Measurements from ENCODE around the gene DYNLRB2.

DYNLRB2 gene

GRCh38 chr16:80569440-80570105, 28.8 kb downstream of the DYNLRB2 start:
- no peaks in the 10 kb centered on the region for H3K27me3 ChIP-seq (ENCODE audit: insufficient read depth, low read depth, severe bottlenecking)
- no peak for TF ChIP-seq CTCF (IDR thresholded peaks at IDR 0.05; ENCODE audit: low read depth, low read length)
- H3K9me3 ChIP-seq (ENCODE audit: severe bottlenecking) = no peaks in the 10 kb centered on the region
- H3K4me3 ChIP-seq (ENCODE audit: low read depth, low read length) = no peak overlapping the region
- no peaks in the 10 kb centered on the region for H3K36me3 ChIP-seq
- no peak overlapping the region for H3K27ac ChIP-seq
- DNase-seq = no peak

GRCh38 chr16:80570106-80570478, 29.3 kb downstream of the DYNLRB2 start:
- H3K9me3 ChIP-seq (ENCODE audit: severe bottlenecking) = no peaks in the 10 kb centered on the region
- no peak for DNase-seq
- H3K27ac ChIP-seq = no peak overlapping the region
- H3K27me3 ChIP-seq (ENCODE audit: insufficient read depth, low read depth, severe bottlenecking) = no peaks in the 10 kb centered on the region
- no peak for TF ChIP-seq CTCF (IDR thresholded peaks at IDR 0.05; ENCODE audit: low read depth, low read length)
- H3K36me3 ChIP-seq = no peaks in the 10 kb centered on the region
- no peak overlapping the region for H3K4me3 ChIP-seq (ENCODE audit: low read depth, low read length)

- H3K4me3 ChIP-seq (ENCODE audit: low read depth, low read length) = no peak overlapping the region
- no peak for DNase-seq
- H3K27me3 ChIP-seq (ENCODE audit: insufficient read depth, low read depth, severe bottlenecking) = no peaks in the 10 kb centered on the region
- H3K36me3 ChIP-seq = no peaks in the 10 kb centered on the region
- no peak for TF ChIP-seq CTCF (IDR thresholded peaks at IDR 0.05; ENCODE audit: low read depth, low read length)
- H3K9me3 ChIP-seq (ENCODE audit: severe bottlenecking) = no peaks in the 10 kb centered on the region
- H3K27ac ChIP-seq = no peak overlapping the region
Measured at GRCh38 chr16:80573700-80574120, 32.9 kb downstream of the DYNLRB2 start.

- DNase-seq = no peak
- H3K4me3 ChIP-seq (ENCODE audit: low read depth, low read length) = no peak overlapping the region
- H3K36me3 ChIP-seq = no peaks in the 10 kb centered on the region
- no peak for TF ChIP-seq CTCF (IDR thresholded peaks at IDR 0.05; ENCODE audit: low read depth, low read length)
- H3K27me3 ChIP-seq (ENCODE audit: insufficient read depth, low read depth, severe bottlenecking) = no peaks in the 10 kb centered on the region
- H3K27ac ChIP-seq = no peak overlapping the region
- no peaks in the 10 kb centered on the region for H3K9me3 ChIP-seq (ENCODE audit: severe bottlenecking)
Measured at GRCh38 chr16:80576343-80576912, 35.6 kb downstream of the DYNLRB2 start.

GRCh38 chr16:80577485-80578280, 36.9 kb downstream of the DYNLRB2 start:
- Histone ChIP-seq H3K9me3 (ENCODE audit: severe bottlenecking) (no peaks in the 10 kb centered on the region), H3K4me3 (ENCODE audit: low read depth, low read length) (no peak overlapping the region), H3K27me3 (ENCODE audit: insufficient read depth, low read depth, severe bottlenecking) (no peaks in the 10 kb centered on the region), H3K36me3 (no peaks in the 10 kb centered on the region), H3K27ac (no peak overlapping the region)
- TF ChIP-seq CTCF (IDR thresholded peaks at IDR 0.05; ENCODE audit: low read depth, low read length) = no peak
- no peak for DNase-seq
